Suprapubic skin (tissue), 4 donors: ENCODE results near the gene LINS1.

Experiments
- EP300 ChIP-seq: sonication (generic); formaldehyde crosslinking; IDR thresholded peaks from one replicate; pipeline ENCODE4 v1.6.1; 2017; ENCODE audit warnings: antibody characterized with exemption
- POLR2A ChIP-seq, 2 donors: fragments of 450-650 bp; IDR thresholded peaks; one replicate each; pipeline ENCODE4 v1.6.1; 2017; ENCODE audit warnings: antibody characterized with exemption in 2 of 2, mild to moderate bottlenecking in 2 of 2, moderate library complexity in 2 of 2
- POLR2AphosphoS5 ChIP-seq, 3 donors: sonication (generic); formaldehyde crosslinking; IDR thresholded peaks; one replicate each; pipeline ENCODE4 v1.6.1; 2017; ENCODE audit warnings: antibody characterized with exemption in 3 of 3
- TF ChIP-seq, protein P1 (sequence below), 2 donors: fragments of 200-600 bp in 1 of 2; fragments of 450-650 bp in 1 of 2; sonication (generic) in 1 of 2; IDR thresholded peaks; one replicate each; pipeline ENCODE4 v1.5.1; 2016 to 2019; ENCODE audit warnings: antibody characterized with exemption in 2 of 2, mild to moderate bottlenecking in 1 of 2, moderate library complexity in 1 of 2

GRCh38 chr15:100565591-100565990 lies 36.4 kb downstream of the LINS1 start:
- TF ChIP-seq, protein P1, sequence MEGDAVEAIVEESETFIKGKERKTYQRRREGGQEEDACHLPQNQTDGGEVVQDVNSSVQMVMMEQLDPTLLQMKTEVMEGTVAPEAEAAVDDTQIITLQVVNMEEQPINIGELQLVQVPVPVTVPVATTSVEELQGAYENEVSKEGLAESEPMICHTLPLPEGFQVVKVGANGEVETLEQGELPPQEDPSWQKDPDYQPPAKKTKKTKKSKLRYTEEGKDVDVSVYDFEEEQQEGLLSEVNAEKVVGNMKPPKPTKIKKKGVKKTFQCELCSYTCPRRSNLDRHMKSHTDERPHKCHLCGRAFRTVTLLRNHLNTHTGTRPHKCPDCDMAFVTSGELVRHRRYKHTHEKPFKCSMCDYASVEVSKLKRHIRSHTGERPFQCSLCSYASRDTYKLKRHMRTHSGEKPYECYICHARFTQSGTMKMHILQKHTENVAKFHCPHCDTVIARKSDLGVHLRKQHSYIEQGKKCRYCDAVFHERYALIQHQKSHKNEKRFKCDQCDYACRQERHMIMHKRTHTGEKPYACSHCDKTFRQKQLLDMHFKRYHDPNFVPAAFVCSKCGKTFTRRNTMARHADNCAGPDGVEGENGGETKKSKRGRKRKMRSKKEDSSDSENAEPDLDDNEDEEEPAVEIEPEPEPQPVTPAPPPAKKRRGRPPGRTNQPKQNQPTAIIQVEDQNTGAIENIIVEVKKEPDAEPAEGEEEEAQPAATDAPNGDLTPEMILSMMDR (IDR thresholded peaks at IDR 0.05), result no peak
- TF ChIP-seq POLR2AphosphoS5 (IDR thresholded peaks at IDR 0.05) (peak in 1 of 3 donors; percentile 40), POLR2A (IDR thresholded peaks at IDR 0.05) (no peak), EP300 (no peak)
